KMS-11 (cell line): ENCODE data around the gene CES4A.

Experiments used
- H2AFZ ChIP-seq: fragments of 200-600 bp; sonication (generic); 2 replicates; pipeline ENCODE4 v1.6.1; 2016; ENCODE audit warnings: antibody characterized with exemption, mixed run types, low read depth
- H3K27ac ChIP-seq: fragments of 200-600 bp; sonication (generic); 2 replicates; pipeline ENCODE4 v1.6.1; 2016; ENCODE audit warnings: mild to moderate bottlenecking, mixed run types
- H3K27me3 ChIP-seq: fragments of 200-600 bp; sonication (generic); 2 replicates; pipeline ENCODE4 v1.6.1; 2017; ENCODE audit warnings: mild to moderate bottlenecking, low read depth, mixed run types, moderate library complexity; ENCODE audit not compliant: insufficient read depth
- H3K36me3 ChIP-seq: fragments of 200-600 bp; sonication (generic); 2 replicates; pipeline ENCODE4 v1.6.1; 2017; ENCODE audit warnings: mild to moderate bottlenecking, mixed run types; ENCODE audit not compliant: insufficient read depth
- H3K4me1 ChIP-seq: fragments of 200-600 bp; sonication (generic); 2 replicates; pipeline ENCODE4 v1.6.1; 2016; ENCODE audit warnings: mild to moderate bottlenecking, low read depth, mixed run types; ENCODE audit not compliant: poor library complexity, severe bottlenecking
- H3K4me2 ChIP-seq: fragments of 200-600 bp; sonication (generic); 2 replicates; pipeline ENCODE4 v1.7.0; 2016; ENCODE audit warnings: mild to moderate bottlenecking, mixed run types
- H3K4me3 ChIP-seq: fragments of 200-600 bp; sonication (generic); IDR thresholded peaks from 2 replicates; pipeline ENCODE4 v1.6.1; 2017; ENCODE audit warnings: low read depth, low read length, mixed read lengths; ENCODE audit not compliant: insufficient read depth
- H3K79me2 ChIP-seq: fragments of 200-600 bp; sonication (generic); 2 replicates; pipeline ENCODE4 v1.6.1; 2016; ENCODE audit warnings: low read depth, mixed run types; ENCODE audit not compliant: insufficient read depth
- H3K9ac ChIP-seq: fragments of 200-600 bp; sonication (generic); 2 replicates; pipeline ENCODE4 v1.6.1; 2016; ENCODE audit warnings: mild to moderate bottlenecking, mixed run types
- H4K20me1 ChIP-seq: fragments of 200-600 bp; sonication (generic); 2 replicates; pipeline ENCODE4 v1.6.1; 2016; ENCODE audit warnings: mild to moderate bottlenecking, mixed run types; ENCODE audit not compliant: insufficient read depth
- CTCF ChIP-seq: fragments of 200-600 bp; sonication (generic); conservative IDR thresholded peaks from 2 replicates; pipeline ENCODE4 v1.6.1; 2017; ENCODE audit warnings: low read depth, mild to moderate bottlenecking, antibody characterized with exemption, low read length, moderate library complexity, mixed read lengths

CES4A gene

GRCh38 chr16:66946974-66947301 is 41.5 kb upstream of the CES4A start:
- Histone ChIP-seq H3K9ac (no peak overlapping the region), H3K79me2 (no peaks in the 10 kb centered on the region), H3K4me2 (no peak overlapping the region), H3K27ac (no peak overlapping the region), H3K27me3 (no peaks in the 10 kb centered on the region), H2AFZ (no peak overlapping the region), H3K4me3 (no peak overlapping the region), H4K20me1 (no peaks in the 10 kb centered on the region), H3K4me1 (peaks cover 3% of the 10 kb centered on the region), H3K36me3 (no peaks in the 10 kb centered on the region)
- no peak for TF ChIP-seq CTCF

GRCh38 chr16:66947302-66948065 is 40.9 kb upstream of the CES4A start:
- Histone ChIP-seq H3K36me3 (no peaks in the 10 kb centered on the region), H3K9ac (no peak overlapping the region), H4K20me1 (no peaks in the 10 kb centered on the region), H3K79me2 (no peaks in the 10 kb centered on the region), H3K4me1 (peaks cover 3% of the 10 kb centered on the region), H2AFZ (peak overlapping the region; percentile 88), H3K27ac (no peak overlapping the region), H3K27me3 (no peaks in the 10 kb centered on the region), H3K4me3 (no peak overlapping the region), H3K4me2 (peak overlapping the region; percentile 71)
- peak; percentile 92 for TF ChIP-seq CTCF

GRCh38 chr16:66948134-66948836 is 40.1 kb upstream of the CES4A start:
- Histone ChIP-seq H3K4me2 (peak overlapping the region; percentile 71), H3K79me2 (no peaks in the 10 kb centered on the region), H3K4me3 (no peak overlapping the region), H3K36me3 (no peaks in the 10 kb centered on the region), H2AFZ (peak overlapping the region; percentile 88), H3K4me1 (peaks cover 3% of the 10 kb centered on the region), H3K9ac (no peak overlapping the region), H3K27ac (no peak overlapping the region), H3K27me3 (no peaks in the 10 kb centered on the region), H4K20me1 (no peaks in the 10 kb centered on the region)
- TF ChIP-seq CTCF = no peak

- Histone ChIP-seq H3K4me3 (no peak overlapping the region), H3K36me3 (no peaks in the 10 kb centered on the region), H3K27me3 (no peaks in the 10 kb centered on the region), H4K20me1 (no peaks in the 10 kb centered on the region), H3K4me1 (peaks cover 3% of the 10 kb centered on the region), H3K79me2 (no peaks in the 10 kb centered on the region), H3K9ac (no peak overlapping the region), H3K4me2 (no peak overlapping the region), H2AFZ (no peak overlapping the region), H3K27ac (no peak overlapping the region)
- no peak for TF ChIP-seq CTCF
These were observed 39.6 kb upstream of the CES4A start for GRCh38 chr16:66948837-66949225.
